BJ (cell line): ENCODE measurements around the gene BEST1. TPM values are rescaled to one million over a fixed set of nuclear protein-coding genes. Genes with fewer than 3 reads are reported as not detected.

Experiments used
- CTCF ChIA-PET: fragments of 350-600 bp; formaldehyde crosslinking; extraction: SDS; loops from one replicate; lab custom pipeline; 2021; ENCODE audit warnings: antibody characterized with exemption, inconsistent platforms; lab: Yijun Ruan, JAX
- POLR2A ChIA-PET: fragments of 300-600 bp; sonication (Branson Sonifier 250); formaldehyde crosslinking; extraction: SDS; loops from one replicate; lab custom pipeline; 2021; ENCODE audit warnings: antibody characterized with exemption; lab: Charles Lee
- DNase-seq: peaks from one replicate; pipeline ENCODE4 v3.0.0-alpha.2; 2011; ENCODE audit warnings: low read depth
- H3K27me3 ChIP-seq: 2 replicates; pipeline ENCODE4 v1.6.0; 2011; ENCODE audit warnings: low read length; ENCODE audit not compliant: control insufficient read depth, insufficient read depth
- H3K36me3 ChIP-seq: 2 replicates; pipeline ENCODE4 v1.5.1; 2011; ENCODE audit warnings: low read length; ENCODE audit not compliant: control insufficient read depth, insufficient read depth
- H3K4me3 ChIP-seq: 2 replicates; pipeline ENCODE4 v1.5.1; 2011; ENCODE audit warnings: low read depth, mild to moderate bottlenecking, control low read depth, low read length
- polyA plus RNA-seq: library from polyadenylated mRNA; depleted of rRNA; stranded (reverse); fragments of >200 nt; gene quantifications from 2 replicates; pipeline ENCODE4 v1.2.3, GENCODE V29; 2011
- TF ChIP-seq, protein P1 (sequence below): IDR thresholded peaks from 2 replicates; pipeline ENCODE4 v1.5.1; 2011; ENCODE audit warnings: low read depth, mild to moderate bottlenecking, control low read depth, inconsistent platforms, low read length, moderate library complexity; ENCODE audit not compliant: insufficient read depth

The BEST1 gene
- polyA plus RNA-seq, 1 experiment, result 6.4 TPM

DNA sequence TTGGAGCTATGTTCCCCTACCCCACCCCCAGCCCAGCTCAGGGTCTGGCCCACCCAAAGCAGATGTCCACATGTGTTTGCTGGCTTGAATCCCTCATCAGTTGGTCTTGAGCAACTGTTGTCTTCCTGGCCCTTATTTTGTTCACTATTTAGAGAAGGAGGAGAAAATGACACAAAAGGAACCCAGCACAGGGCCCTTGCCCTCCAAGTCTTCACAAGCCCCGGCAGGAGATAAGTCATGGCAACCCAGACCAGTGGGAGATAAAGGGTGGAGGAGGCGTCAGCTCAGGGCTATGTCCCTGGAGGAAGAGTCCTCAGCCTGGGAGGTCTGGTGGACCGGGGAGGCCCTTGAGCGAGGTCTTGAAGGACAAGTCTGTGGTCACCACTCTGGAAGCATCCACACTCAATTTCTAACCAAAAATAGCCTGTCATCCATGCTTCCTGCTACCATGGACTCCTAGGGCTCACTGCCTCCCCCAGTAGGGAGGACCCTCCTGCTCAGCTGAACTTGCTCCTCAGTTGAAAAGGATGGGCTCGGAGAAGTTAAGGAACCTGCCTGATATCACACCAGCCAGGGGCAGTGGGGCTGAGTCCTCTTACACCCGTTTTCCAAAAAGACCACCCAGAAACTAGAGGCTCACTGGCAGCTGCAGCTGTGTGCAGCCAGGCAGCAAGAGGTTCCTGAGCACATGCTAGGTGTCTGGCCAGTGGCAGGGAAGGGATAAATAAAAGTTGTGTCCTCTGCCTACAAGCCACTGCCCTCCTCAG is 31.0 kb upstream of the BEST1 start:
- TF ChIP-seq, protein P1, sequence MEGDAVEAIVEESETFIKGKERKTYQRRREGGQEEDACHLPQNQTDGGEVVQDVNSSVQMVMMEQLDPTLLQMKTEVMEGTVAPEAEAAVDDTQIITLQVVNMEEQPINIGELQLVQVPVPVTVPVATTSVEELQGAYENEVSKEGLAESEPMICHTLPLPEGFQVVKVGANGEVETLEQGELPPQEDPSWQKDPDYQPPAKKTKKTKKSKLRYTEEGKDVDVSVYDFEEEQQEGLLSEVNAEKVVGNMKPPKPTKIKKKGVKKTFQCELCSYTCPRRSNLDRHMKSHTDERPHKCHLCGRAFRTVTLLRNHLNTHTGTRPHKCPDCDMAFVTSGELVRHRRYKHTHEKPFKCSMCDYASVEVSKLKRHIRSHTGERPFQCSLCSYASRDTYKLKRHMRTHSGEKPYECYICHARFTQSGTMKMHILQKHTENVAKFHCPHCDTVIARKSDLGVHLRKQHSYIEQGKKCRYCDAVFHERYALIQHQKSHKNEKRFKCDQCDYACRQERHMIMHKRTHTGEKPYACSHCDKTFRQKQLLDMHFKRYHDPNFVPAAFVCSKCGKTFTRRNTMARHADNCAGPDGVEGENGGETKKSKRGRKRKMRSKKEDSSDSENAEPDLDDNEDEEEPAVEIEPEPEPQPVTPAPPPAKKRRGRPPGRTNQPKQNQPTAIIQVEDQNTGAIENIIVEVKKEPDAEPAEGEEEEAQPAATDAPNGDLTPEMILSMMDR, result no peak
- Histone ChIP-seq H3K4me3 (no peak overlapping the region), H3K36me3 (no peaks in the 10 kb centered on the region), H3K27me3 (no peaks in the 10 kb centered on the region)
- no peak for DNase-seq
- ChIA-PET CTCF (interaction anchor here (1.0 to 2.1 kb wide), 4 partner anchors 11 to 162 kb away, joined by 3 to 12 read pairs (median 4); no protein-coding TSS in a partner anchor), POLR2A (no interaction called here)

GRCh38 chr11:61919705-61920631 is 30.2 kb upstream of the BEST1 start:
- H3K36me3 ChIP-seq, result no peaks in the 10 kb centered on the region
- DNase-seq, result no peak
- POLR2A ChIA-PET, result no interaction called here
- CTCF ChIA-PET, result interaction anchor here (0.7 to 2.1 kb wide), 5 partner anchors 12 to 161 kb away, joined by 3 to 12 read pairs (median 3); no protein-coding TSS in a partner anchor
- TF ChIP-seq, protein P1, result no peak
- H3K4me3 ChIP-seq, result no peak overlapping the region
- no peaks in the 10 kb centered on the region for H3K27me3 ChIP-seq

GRCh38 chr11:61921446-61921845 is 28.7 kb upstream of the BEST1 start:
- POLR2A ChIA-PET, result no interaction called here
- Histone ChIP-seq H3K36me3 (no peaks in the 10 kb centered on the region), H3K4me3 (no peak overlapping the region), H3K27me3 (no peaks in the 10 kb centered on the region)
- no peak for DNase-seq
- TF ChIP-seq, protein P1, result no peak
- CTCF ChIA-PET, result interaction anchor here (3.9 kb wide), 1 partner anchor 26 kb away, joined by 31 read pairs; no protein-coding TSS in a partner anchor

DNA sequence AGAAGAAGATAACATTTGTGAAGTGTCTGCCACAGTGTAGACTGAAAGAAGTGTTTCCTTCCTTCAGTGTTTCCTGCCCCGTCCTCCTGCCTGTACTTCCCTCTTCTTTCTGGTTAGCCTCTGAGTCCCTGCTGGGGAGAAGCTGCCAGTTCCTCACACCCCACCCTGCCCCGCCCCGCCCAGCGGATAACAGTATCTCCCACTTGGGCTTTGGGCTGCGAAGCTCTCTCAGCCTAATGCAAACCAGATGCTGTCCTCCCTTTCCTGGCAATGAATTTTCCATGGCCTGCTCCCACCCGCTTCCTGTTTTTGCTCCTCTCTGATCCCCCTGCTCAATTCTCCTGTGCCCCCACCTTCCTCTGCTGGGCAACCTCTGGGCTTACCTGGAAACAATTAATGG is 27.6 kb upstream of the BEST1 start:
- Histone ChIP-seq H3K4me3 (no peak overlapping the region), H3K27me3 (no peaks in the 10 kb centered on the region), H3K36me3 (no peaks in the 10 kb centered on the region)
- CTCF ChIA-PET, result interaction anchor here (0.6 to 4.5 kb wide), 5 partner anchors 11 to 159 kb away, joined by 3 to 34 read pairs (median 4); no protein-coding TSS in a partner anchor
- TF ChIP-seq, protein P1, result no peak
- POLR2A ChIA-PET, result interaction anchor here (0.6 to 1.3 kb wide), 2 partner anchors 27 to 44 kb away, joined by 3 read pairs; no protein-coding TSS in a partner anchor
- DNase-seq, result peak; percentile 57
